Stimulated activated CD8-positive, alpha-beta memory T cell treated with anti-CD3 and anti-CD28 coated beads, Interleukin-2, amount 100 ng/mL, for 48 hours (primary cell): ENCODE results near the gene AP5Z1.

Experiments
- DNase-seq, 2 donors: peaks; one replicate each; pipeline ENCODE4 v3.0.0-alpha.2; 2020; ENCODE audit warnings: low read depth in 2 of 2

The AP5Z1 gene

GRCh38 chr7:4745971-4746919, 29.2 kb upstream of the AP5Z1 start:
- DNase-seq: no peak

GRCh38 chr7:4747013-4747412, 28.4 kb upstream of the AP5Z1 start:
- DNase-seq: no peak

DNA sequence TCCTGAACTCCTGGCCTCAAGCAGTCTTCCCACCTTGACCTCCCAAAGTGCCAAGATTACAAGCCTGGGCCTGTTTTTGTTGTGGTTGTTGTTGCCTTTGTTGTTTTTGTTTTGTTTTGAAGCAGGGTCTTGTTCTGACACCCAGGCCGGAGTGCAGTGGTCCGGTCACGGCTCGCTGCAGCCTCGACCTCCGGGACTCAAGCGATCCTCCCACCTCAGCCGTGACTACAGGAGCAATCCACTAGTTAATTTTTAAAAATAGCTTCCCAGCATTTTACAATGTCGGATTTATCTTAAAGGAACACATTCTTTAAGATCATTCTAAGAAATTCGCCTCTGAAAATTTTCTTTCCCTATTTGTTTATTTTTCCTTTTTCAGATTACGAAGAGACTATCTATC, 27.7 kb upstream of the AP5Z1 start:
- no peak for DNase-seq

GRCh38 chr7:4748231-4748681, 27.2 kb upstream of the AP5Z1 start:
- no peak for DNase-seq

GRCh38 chr7:4749363-4749762, 26.1 kb upstream of the AP5Z1 start:
- no peak for DNase-seq

GRCh38 chr7:4749798-4750197, 25.6 kb upstream of the AP5Z1 start:
- DNase-seq: no peak

DNA sequence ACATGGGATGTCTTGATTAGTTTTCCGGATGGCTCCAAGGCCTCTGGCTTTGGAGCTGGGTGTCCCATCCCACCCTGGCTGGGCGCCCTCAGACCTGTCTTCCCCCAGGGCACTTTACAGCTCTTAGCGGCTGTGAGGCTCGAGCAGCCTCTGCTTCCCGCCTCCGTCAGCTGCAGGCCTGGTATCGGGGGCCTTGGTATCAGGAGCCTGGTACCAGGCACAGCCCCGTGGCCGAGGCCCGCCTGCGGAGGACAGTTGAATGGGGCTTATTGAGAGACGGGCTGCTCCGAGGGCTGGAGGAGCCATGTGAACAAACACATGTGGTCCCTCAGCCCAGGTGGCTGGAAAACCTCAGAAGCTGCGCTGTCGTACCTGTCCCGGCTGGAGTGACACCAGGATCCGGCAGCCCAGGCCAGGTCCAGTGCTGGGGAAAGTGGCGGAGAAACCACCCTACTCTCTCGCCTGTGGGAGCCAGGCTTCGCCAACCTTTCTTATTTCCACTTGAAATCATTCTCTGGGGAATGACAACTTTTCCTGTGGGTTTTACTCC, 23.9 kb upstream of the AP5Z1 start:
- DNase-seq: no peak

DNA sequence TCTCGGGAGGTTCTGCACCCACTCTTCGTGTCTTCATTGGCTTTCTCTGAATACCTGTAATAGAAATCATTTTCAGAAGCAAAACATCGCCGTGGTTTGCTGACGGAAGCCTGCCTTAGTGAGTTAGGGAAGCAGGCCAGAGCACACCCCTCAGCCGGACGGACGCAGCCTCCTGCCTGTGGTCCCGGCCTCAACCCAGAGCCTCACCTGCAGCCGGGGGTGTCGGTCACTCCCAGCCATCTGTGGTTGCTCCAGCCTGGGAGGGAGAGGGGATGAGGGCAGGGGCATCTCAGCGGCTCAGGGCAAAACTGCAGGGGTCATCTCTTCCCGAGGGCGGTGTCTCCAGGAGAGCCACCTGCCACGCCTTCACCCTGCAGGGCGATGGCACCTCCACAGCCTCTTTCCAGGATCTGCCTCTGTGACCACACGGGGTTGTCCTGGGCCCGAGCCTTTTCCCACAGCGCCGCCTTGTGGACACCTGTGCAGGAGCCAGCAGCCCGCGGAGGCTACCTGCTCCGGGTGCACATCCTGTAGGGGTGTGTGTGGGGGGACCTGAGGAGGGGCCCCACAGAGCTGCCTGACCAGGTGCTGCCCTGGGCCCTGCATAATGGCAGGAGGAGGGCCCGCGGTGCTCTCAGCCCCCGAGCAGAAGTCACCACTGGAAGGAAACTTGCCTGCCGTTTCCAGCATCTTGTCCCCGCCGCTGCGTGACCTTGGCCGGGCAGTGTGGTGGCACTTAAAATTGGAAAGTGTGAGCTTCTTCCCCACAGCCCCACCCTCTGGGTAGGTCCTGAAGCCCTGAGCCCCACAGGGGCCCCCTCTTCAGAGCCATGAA, 21.6 kb upstream of the AP5Z1 start:
- DNase-seq: peak; percentile 71 to 76

DNA sequence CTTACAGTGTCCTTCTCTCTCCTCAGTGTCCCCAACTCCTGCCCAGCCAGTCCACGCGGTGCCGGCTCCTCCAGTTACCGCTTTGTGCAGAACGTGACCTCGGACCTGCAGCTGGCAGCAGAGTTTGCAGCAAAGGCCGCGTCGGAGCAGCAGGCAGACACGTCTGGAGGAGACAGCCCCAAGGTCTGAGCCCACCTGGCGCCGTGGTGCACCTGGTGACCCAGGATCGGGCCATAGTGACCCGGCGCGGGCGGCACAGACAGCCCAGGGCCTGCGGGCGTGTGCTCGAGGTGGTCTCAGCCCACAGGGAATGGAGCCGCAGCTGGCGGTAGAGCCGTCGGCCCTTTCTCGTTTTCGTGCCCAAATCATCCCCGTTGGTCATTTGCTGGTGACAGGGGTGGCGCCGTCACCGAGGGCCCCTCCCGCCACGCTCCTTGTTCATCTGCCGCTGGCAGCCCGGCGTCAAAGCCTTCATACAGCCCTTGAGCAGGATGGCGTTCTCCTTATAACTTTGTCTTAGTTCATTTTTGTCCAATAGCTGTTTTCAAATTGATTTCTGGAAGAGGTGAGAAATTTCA, 20.9 kb upstream of the AP5Z1 start:
- no peak for DNase-seq

DNA sequence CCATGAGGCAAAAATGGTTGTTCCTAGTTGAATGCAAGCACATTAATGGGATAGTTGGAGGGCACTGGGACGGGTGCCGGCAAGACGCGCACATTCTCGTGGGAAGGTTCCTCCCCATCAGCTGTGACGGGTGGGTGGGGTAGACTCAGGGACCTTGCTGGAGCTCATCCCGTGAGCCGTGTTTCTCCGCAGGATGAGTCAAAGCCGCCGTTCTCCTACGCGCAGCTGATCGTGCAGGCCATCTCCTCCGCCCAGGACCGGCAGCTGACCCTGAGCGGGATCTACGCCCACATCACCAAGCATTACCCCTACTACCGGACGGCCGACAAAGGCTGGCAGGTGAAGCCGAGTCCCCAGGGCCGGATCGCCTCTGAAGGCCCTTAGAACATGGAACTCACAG, 20.4 kb upstream of the AP5Z1 start:
- DNase-seq: no peak

DNA sequence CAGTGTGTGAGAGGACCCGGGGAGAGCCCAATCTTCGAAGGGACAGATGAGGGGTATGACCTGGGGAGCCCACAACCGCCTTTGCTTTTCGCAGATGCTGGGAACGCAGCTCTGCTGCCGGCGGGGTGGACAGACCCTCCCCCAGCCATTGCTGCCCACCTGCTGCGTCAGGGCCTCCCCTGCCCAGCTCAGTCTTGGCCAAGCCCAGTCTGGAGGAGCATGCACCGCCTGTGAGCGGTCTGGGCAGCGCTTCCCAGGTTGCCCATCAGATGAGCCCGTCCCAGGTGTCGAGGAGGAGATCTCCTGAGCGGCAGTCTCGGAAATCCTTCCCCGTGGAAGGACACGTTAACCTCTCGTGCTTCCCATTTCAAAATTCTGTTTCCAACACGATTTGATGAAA, 17.3 kb upstream of the AP5Z1 start:
- DNase-seq: no peak

DNA sequence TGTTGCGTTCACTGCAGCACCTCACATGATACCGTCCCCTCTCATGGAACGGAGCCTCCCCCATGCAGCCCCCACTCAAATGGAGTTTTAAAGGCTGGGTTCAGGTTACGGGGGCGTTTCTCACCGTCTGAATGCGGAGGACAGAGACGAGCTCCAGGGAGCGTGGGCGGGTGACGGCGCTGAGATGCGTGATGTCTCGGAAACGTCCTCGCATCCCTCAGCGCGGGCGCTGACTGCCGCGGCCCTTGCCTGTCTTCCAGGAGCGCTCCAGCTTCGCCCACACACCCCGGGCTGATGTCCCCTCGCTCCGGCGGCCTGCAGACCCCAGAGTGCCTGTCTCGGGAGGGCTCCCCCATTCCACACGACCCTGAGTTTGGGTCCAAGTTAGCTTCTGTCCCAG, 16.6 kb upstream of the AP5Z1 start:
- DNase-seq: no peak

GRCh38 chr7:4759211-4759610, 16.2 kb upstream of the AP5Z1 start:
- DNase-seq: no peak

GRCh38 chr7:4760952-4761351, 14.5 kb upstream of the AP5Z1 start:
- no peak for DNase-seq

GRCh38 chr7:4762121-4763055, 13.0 kb upstream of the AP5Z1 start:
- no peak for DNase-seq

DNA sequence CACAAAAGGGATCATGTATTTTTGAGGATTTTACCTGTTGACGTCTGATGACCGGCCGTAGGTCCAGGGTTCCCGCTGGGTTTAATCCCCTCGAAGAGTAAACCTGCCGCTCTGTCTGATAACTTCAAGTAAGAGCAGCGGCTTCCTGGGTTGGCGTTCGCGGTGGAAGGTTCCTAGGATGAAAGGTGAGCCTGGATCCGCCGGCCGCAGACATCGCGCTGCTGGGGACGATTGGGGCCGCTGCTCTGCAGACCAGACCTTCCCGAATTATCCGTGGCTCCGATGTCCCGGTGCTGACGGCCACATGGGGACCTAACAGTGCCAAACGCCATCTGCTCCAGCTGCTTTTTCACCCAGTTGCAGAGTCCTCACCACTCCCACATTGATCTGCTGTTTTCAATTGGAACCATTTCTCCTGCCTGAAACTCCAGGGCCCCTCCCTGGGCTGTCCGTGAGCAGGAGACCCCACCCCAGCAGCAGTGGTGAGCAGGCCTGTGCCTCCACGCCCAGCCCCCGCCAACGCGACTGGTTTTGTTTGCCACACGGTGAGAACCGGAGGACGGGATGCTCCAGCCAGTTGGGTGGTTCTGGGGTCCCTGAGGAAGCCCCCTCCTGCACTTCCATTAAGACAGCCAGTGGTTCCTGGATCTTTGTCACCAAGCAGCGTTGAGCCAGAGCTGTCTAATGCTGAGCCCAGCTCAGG, 12.2 kb upstream of the AP5Z1 start:
- DNase-seq: no peak

DNA sequence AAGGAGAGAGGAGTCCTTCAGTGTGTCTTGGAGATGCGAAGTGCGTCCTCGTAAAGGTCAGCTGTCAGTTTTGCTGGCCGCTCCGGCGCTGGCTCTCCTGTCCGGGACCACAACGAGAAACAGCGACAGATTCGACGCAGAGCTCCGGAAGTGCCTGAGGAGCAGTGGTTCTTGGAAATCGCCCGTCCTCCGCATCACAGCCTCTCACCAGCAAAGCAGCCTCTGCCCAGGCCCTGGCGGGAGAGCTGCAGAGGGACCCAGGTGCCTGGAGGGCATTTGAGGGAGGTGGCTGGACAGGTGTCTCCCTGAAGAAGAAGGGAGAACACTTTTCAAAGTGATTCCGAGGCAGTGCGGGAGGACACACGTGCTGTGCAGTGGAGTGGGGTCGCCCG, 11.6 kb upstream of the AP5Z1 start:
- no peak for DNase-seq

GRCh38 chr7:4764402-4765007, 10.9 kb upstream of the AP5Z1 start:
- DNase-seq: no peak

GRCh38 chr7:4765776-4766490, 9.5 kb upstream of the AP5Z1 start:
- DNase-seq: no peak
